ENCODE measurements around the gene AK8. TPM values are rescaled to one million over a fixed set of nuclear protein-coding genes. Genes with fewer than 3 reads are reported as not detected.

AK8 gene
- total and polyA plus RNA-seq, 2 experiments from 2014 or later: 0.14 to 0.78 TPM

DNA sequence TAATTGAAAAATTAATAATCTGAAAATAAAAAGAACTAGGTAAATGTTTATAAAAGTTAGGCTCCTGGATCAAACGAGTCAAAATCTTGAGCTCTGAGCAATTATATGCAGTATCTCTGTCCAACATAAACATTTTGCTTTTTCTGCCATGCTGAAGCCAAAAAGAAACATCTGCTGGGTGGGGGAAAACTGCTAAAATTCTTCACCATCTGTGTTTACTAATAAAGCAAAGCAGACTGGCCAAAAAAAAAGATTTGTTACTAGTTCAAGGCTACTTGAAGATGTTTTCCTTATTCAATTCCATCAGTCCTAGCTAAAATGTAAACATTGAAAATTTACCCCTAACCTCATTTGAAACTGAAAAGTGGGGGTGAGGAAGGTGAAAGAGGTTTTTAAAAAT, 178.1 kb downstream of the AK8 start:
- Mint-ChIP-seq H3K27me3 (ENCODE audit: insufficient read depth, low read depth, poor library complexity) (peaks cover 4% of the 10 kb centered on the region), H3K4me1 (no peaks in the 10 kb centered on the region), H3K27ac (no peak overlapping the region), H3K9me3 (peaks cover 63% of the 10 kb centered on the region), H3K4me3 (no peak overlapping the region), H3K36me3 (ENCODE audit: low read depth) (peaks cover 14% of the 10 kb centered on the region; the same call in 2 of the 3 replicates)
- H3F3A ChIP-seq (replicated peaks; ENCODE audit: low read depth): no peaks in the 10 kb centered on the region
- no peaks in the 10 kb centered on the region for H3K4me1 ChIP-seq (ENCODE audit: insufficient read depth)
- H2AFZ ChIP-seq: no peak overlapping the region
- peaks cover 3% of the 10 kb centered on the region; the same call in 1 of the 2 replicates for H3K36me3 ChIP-seq (ENCODE audit: insufficient read depth)
- no peaks in the 10 kb centered on the region for H3K27me3 ChIP-seq (ENCODE audit: insufficient read depth)
- no peaks in the 10 kb centered on the region for H4K20me1 ChIP-seq (replicated peaks; ENCODE audit: insufficient read depth)
- H3K4me3 ChIP-seq: no peak overlapping the region
- no peak overlapping the region for H3K27ac ChIP-seq (ENCODE audit: low read depth)
- no peaks in the 10 kb centered on the region for H3K79me2 ChIP-seq (replicated peaks; ENCODE audit: insufficient read depth)
- H3K4me2 ChIP-seq: no peak overlapping the region
- no peak for DNase-seq (ENCODE audit: low spot score)
- H3K9me2 ChIP-seq (ENCODE audit: insufficient read depth): no peaks in the 10 kb centered on the region
- no peak for TF ChIP-seq POLR2AphosphoS5 (IDR thresholded peaks at IDR 0.05; ENCODE audit: low read depth)
- no peak for TF ChIP-seq CTCF (conservative IDR thresholded peaks at IDR 0.05; ENCODE audit: low read depth in 2 of 2)
- TF ChIP-seq ZNF114 (CRISPR knock-in tag; IDR thresholded peaks at IDR 0.05): no peak
- TF ChIP-seq, protein P1, sequence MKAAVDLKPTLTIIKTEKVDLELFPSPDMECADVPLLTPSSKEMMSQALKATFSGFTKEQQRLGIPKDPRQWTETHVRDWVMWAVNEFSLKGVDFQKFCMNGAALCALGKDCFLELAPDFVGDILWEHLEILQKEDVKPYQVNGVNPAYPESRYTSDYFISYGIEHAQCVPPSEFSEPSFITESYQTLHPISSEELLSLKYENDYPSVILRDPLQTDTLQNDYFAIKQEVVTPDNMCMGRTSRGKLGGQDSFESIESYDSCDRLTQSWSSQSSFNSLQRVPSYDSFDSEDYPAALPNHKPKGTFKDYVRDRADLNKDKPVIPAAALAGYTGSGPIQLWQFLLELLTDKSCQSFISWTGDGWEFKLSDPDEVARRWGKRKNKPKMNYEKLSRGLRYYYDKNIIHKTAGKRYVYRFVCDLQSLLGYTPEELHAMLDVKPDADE (IDR thresholded peaks at IDR 0.05): no peak
- no peak for TF ChIP-seq NANOG (IDR thresholded peaks at IDR 0.05; ENCODE audit: borderline replicate concordance)
- TF ChIP-seq JUNB (IDR thresholded peaks at IDR 0.05; ENCODE audit: unreplicated experiment): no peak
- no peak for TF ChIP-seq CREB1 (CRISPR knock-in tag; IDR thresholded peaks at IDR 0.05; ENCODE audit: low read depth)
- no peak for TF ChIP-seq ZNF462 (CRISPR knock-in tag; IDR thresholded peaks at IDR 0.05)
- TF ChIP-seq ZNF331 (CRISPR knock-in tag; IDR thresholded peaks at IDR 0.05; ENCODE audit: low read depth): no peak
- no peak for TF ChIP-seq REST (IDR thresholded peaks at IDR 0.05; ENCODE audit: unreplicated experiment)
- TF ChIP-seq EZH2 (IDR thresholded peaks at IDR 0.05; ENCODE audit: low read depth, unreplicated experiment): no peak
- TF ChIP-seq EZH2phosphoT487 (IDR thresholded peaks at IDR 0.05; ENCODE audit: unreplicated experiment): no peak
- no peak for ATAC-seq

Measured in GM23338 (cell line).